C4-2B (cell line): ENCODE measurements around the gene CEP72.

Experiments
- CTCF ChIP-seq: fragments of 450-650 bp; conservative IDR thresholded peaks from 2 replicates; pipeline ENCODE4 v1.5.1; 2017; ENCODE audit warnings: mild to moderate bottlenecking
- ZFX ChIP-seq: fragments of 450-650 bp; IDR thresholded peaks from 2 replicates; pipeline ENCODE4 v1.6.1; 2017

GRCh38 chr5:586751-587285 lies 25.3 kb upstream of the CEP72 start:
- TF ChIP-seq CTCF, result no peak; the same call in 1 of the 2 replicates
- no peak for TF ChIP-seq ZFX
